ENCODE measurements around the gene PDHA1.
A peak's percentile ranks its signal among the peaks of the same experiment; 100 is the strongest.

PDHA1 gene

DNA sequence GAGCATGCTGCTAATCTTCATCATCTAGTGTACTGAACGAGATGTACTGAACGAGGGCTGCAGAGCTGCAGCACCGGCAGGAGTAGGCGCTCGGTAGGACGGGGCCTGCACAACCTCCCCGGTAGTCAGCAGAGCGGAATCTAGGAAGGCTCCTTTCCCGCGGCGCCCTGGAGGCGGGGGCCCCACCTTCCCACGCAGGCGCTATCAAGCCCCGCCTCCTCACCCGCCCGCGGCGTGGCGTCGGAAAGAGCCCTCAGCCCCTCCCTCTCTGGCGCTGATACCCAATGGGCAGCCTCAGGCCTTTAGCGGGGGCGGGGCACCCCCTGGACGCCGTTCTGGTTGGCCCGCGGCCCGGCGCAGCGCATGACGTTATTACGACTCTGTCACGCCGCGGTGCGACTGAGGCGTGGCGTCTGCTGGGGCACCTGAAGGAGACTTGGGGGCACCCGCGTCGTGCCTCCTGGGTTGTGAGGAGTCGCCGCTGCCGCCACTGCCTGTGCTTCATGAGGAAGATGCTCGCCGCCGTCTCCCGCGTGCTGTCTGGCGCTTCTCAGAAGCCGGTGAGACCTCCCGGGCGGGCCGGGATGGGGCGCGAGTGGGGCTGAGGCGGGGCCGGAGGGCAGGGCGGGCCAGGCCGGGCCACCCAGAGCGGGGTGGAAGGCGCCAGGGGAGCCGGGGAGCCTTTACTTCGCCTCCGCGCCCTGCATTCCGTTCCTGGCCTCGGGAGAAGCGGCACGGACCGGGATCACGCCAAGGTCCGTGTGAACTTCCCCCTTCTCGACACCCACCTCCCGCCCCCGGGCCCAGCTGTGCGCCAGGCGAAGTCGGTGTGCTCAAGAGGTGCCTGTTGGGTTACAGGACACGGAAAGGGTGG is at the start of gene PDHA1:
TSS of gene PDHA1 (plus strand) at position 393 of the 874 bp plus-strand sequence. CDS start at position 504, 111 bp downstream.
- DNase-seq (ENCODE audit: low spot score) = peak; percentile 94

DNA sequence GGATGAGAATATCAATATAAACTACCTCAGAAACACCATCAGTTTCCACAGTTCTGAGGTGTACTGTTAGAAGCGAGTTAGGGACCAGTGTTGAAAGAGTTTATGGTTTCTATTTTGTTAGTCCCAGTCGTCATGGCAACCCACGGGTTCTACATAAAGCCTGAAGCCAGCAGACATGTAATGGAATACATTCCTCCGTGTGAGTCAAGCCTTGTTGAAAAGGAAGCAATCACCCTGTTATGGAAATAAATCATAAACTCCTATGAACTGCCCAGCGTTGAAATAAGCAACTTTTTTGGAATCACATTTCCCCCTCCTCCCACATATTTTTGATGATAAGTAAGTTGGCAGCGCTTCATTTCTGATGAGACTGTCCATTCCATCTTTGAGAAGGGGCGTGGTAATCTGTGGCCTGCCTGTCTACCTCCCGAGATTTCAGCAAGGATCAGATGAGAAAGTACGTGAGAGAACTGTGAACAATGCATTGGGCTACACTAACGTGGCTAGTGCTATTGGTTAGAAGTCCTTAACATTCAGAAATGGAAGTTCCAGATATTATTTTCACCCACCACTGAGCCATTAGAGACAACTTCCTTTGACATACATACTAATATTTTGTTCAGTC is 40.4 kb upstream of the PDHA1 start:
- peak; percentile 18 for DNase-seq (ENCODE audit: low spot score)

DNA sequence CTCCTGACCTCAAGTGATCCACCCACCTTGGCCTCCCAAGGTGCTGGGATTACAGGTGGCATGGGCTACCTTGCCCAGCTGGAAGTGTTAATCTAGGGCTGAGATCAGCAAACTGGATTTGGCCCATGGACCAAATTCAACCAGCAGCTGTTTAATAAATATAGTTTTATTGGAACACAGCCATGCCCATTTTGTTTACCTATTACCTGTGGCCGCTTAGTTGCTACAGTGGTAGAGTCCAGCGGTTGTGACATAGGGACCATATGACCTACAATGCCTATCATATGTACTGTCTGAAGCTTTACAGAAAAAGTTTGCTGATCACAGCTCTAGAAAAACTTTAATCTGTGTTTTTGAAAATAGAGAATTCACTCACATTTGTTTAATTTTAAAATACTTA is 17.2 kb upstream of the PDHA1 start:
- no peak for DNase-seq (ENCODE audit: low spot score)

DNA sequence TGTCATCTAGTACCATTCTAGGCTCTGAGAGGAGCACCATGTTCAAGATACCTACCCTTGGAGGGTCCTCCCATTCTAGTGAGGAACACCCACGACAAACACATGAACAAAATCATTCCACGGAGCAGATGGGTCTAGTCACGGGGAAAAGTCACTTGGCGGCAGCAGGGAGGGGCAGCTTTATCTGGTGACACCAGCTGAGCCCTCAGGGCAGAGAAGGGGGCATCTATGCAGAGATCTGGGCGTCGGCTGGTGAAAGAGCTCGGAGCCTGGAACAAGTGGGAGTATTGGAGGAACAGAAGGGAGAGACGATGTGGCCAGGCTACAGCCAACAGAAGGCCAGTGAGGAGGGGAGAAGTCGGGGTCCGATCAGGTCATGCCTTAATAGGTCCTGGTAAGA is 11.9 kb upstream of the PDHA1 start:
- DNase-seq (ENCODE audit: low spot score) = no peak

DNA sequence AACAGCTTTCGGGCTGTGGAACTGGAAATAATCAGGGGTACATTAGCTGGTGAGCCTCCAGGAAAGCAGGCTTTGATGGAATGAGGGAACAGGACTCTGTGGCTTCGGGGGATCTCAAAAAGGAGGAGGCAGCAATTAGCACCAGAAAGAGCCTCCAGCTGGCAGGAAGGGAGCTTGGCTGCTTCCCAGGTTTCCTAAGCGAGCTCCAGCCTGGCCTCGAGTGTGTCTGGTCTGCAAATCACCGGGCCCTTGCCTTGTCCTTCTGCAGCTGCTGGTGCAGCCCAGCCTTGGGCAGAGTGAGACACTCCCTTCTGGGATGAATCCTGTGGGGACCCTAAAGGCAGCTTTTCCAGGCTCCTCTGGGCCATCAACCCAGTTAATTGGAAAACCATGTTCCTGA is 10.7 kb upstream of the PDHA1 start:
- no peak for DNase-seq (ENCODE audit: low spot score)

DNA sequence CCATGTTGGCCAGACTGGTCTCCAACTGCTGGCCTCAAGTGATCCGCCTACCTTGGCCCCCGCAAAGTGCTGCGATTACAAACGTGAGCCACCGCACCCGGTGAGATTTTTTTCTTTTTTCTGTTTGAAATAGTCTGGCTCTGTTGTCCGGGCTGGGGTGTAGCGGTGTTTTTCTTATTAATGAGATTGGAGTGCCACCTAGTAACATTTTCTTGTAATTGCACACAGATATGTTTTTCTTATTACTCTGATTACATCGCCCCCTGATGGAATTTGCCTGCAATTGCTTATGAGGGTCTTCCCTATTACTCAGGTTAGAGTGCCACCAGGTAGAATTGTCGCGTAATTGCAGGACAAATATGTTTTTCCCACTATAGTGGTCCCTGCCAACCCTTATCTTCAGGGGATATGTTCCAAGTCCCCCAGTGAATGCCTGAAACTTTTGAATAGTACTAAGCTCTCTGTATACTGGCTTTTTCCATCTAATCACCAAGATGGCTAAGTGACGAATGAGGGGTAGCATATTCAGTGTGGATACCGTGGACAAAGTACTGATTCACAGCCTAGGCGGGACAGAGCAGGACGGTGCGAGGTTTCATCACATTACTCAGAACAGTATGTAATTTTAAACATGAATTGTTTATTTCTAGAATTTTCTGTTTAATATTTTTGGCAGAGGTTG is 8.6 kb upstream of the PDHA1 start:
- DNase-seq (ENCODE audit: low spot score) = no peak

DNA sequence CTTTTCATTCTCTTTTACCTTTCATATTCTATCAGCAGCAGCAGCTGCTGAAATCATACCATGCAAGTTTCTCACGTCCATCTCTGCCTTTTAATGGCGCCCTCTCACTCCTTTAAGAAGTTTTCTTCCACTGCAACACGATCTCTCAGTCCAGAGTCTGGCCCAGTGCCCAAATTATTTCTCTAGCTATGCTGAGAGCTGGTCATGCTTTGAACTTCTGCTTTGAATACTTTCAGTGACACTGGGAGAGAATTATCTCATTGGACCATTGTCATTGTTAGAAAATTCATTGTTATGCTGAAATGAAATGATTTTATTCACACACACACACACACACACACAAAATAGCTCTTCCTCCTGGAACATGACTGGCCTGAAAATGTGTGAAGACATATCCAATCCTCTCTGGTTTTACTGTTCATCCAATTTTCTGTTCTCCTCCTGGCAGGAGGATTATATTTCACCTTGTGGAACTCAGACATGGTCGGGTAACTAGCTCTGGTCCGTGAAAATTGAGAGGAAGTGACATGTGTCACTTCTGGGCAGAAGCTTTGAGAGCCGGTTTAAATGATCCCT is 1.3 kb upstream of the PDHA1 start:
- no peak for DNase-seq (ENCODE audit: low spot score)

DNA sequence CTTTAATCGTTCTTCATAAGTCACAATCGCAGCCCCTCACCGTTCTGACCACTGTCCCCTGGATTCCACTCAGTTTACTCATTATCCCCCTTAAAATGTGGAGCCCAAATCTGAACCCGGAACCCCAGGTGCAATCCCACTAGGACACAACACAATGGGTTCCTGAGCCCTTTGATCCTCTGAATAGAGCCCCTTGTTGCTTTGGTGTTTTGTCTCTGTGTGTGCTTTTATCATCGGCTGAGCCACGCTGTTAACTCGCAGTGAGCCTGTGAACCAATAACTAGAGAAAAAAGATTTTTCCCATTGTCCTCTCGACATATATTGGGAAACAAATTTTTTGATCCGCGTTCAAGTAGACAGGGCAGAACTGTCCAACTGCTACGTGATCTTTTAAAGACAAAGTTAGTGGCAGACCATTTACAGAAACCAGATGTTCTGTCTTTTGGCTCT is 617 bp upstream of the PDHA1 start:
- DNase-seq (ENCODE audit: low spot score) = no peak

DNA sequence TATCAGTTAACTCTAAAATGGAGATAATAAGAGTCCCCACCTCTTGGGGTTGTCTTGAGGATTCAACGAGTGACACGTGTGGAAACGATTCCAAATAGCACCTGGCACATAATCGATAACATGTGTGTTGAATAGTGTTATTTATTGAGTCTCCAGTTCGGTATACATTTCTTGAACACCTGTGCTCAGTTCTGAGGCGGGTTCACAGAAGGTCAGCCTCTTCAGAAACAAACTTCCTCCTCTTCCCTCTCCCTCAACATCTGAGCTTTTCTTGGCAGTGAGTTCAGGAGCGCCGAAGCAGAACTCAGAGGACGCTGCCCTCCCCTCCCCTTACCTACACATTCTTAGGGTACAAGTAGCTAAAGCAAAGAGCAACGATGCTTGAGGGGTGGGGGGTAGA is 934 bp downstream of the PDHA1 start:
- DNase-seq (ENCODE audit: low spot score) = no peak

DNA sequence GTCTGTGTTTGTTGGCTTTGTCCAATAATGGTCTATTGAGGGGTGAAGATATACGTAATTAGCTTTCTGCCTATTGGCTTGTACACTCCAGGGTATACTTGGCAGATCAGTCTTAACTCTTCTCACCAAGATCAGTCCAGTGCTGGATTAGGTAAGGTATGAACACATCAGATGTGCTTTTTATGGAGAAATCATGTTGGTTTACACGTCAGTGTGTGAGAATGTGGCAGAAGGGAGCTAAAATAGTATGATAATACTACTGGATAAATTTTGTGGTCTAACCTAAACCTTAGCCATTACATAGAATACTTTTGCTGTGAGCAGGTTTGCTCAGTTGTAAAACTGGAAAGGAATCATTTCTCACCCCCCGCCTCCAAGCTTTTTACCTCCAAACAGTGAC is 4.2 kb downstream of the PDHA1 start:
- no peak for DNase-seq (ENCODE audit: low spot score)

DNA sequence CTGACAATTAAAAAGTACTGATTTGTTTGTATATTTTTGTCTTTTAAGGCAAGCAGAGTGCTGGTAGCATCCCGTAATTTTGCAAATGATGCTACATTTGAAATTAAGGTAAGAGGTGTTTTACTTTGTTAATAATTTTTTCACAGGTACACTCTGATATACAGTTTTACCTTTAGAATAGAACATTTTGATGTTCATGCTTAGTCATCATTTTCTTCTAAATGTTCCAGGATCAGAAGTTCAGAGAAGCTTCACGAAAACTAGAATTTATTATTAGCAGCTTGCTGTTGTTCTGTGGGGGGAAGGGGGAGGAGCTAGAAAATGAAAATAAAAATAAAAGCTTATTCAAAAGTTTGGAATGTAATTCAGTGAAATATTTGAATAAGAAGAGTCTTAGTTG is 5.5 kb downstream of the PDHA1 start:
- DNase-seq (ENCODE audit: low spot score) = no peak

DNA sequence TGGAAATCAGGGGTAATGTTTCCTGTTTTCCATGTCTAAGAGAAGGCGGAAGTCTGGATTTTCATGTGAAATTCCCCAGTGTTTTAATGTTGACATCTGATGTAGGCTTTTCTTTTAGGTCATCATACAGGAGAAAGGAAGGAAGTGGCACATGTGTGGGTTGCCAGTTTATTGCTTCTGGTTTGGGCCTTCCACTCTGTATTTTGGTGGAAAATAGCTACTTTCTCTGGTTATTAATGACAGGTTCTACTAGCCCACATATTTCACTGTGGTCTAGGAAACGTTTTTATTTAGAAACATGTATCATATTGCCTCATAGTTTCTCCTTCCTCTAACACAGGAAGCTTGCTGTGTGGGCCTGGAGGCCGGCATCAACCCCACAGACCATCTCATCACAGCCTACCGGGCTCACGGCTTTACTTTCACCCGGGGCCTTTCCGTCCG is 7.2 kb downstream of the PDHA1 start:
- DNase-seq (ENCODE audit: low spot score) = no peak

DNA sequence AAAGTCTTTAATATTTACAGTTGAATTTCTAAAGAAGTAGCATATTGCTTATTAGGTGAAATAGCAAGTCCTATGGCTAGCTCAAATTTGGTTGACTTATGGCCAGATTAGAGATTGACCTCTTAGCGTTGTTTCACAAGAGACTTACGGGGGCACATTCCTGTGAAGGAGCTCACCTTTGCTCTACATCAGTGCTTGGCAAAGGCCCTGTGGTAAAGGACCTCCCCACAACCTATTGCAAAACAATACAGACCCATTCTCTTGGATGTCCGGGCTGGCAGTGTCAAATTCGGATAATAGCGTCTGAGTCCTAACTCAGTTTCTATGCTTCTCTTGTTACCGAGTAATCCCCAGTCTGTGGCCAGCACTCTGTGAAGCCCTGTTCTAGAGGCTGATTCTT is 10.9 kb downstream of the PDHA1 start:
- DNase-seq (ENCODE audit: low spot score) = no peak

DNA sequence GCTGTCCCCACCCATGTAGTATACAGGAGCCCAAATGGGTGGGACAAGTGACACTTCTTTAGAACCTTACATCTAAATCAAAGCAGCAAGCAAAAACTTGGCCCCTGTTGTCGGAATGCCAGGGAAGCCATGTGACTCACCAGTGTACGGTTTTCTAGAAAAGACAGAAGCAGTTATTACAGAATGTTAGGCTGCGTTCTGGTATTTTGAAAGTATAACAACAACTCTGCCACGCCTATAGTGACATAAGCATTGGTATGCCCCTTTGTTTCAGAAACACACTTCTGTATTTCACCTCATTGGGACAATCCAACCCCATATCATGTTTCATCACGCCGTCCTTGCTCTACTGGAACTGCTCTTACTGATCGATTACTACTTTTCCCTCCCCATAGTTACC is 14.8 kb downstream of the PDHA1 start:
- DNase-seq (ENCODE audit: low spot score) = no peak

DNA sequence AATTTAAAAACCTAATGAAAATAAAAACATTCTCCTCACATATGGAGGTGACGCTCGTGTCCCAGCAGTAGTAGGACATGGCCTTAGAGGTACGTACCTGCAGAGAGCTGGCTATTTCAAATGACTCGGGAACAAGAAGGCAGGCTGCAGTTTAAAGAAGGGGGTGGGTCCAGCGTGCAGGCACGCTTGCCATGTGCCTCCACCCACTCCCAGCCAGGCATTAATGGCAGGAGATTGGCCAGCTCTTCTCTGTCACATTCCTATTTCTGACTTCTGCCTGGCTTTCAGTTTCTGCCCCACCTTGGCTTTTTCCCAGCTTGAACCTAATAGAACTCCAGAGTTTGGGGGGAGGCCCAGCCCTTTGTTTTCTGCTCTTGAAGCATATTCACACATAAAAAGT is 17.2 kb downstream of the PDHA1 start:
- no peak for DNase-seq (ENCODE audit: low spot score)

DNA sequence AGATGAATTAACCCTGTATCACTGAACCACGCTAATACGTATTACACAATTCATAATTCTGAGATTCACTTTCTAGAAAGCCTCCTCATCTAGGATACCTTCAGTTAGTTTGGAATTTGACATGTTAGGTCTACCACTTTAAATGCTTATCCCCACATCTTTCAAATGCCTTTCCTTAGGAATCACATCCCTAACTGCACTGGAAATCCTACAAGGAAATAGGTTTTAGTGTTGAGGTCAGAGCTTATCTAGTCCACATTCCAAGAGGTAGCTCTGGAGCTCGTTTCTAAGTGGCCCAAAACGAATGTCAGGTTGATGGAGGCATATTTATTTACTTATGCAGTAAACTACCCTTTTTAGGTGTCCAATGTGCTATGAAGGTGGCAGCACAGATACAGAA is 18.0 kb downstream of the PDHA1 start:
- no peak for DNase-seq (ENCODE audit: low spot score)

DNA sequence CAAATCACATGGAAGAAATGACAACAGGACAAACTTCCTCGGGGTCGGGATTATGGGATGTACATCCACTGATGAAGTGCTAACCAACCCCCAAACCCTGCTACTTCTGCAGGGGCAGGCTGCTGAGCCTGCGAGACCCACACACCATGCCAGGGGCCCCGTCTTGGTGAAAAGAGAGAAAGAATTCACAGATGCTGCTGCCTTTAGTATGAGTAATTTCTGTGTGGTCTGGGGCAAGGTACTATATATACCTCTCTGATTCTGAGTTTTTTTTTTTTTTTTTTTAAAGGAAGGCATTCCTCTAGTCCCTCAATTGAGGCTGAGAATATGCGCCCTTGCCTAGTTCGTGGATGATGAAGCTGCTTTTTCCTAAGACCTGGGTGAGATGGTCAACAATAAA is 24.8 kb downstream of the PDHA1 start:
- DNase-seq (ENCODE audit: low spot score) = no peak

DNA sequence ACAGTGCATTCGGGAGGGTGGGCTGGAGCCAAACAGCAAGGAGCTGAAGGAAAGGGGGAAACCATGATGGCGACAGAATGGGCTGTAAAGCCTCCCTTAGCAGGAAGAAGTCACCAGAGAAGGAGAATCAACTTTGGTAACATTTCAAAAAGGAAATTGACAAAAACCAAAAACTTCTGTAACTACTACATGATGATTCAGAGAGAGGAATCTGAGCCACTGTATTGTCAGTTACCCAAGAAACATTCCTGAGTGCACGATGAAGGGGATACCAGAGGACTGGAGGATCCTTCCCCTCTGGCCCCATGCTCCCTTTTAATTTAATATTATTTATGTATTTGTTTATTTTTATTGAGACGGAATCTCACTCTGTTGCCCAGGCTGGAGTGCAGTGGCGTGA is 26.3 kb downstream of the PDHA1 start:
- DNase-seq (ENCODE audit: low spot score) = peak; percentile 60

DNA sequence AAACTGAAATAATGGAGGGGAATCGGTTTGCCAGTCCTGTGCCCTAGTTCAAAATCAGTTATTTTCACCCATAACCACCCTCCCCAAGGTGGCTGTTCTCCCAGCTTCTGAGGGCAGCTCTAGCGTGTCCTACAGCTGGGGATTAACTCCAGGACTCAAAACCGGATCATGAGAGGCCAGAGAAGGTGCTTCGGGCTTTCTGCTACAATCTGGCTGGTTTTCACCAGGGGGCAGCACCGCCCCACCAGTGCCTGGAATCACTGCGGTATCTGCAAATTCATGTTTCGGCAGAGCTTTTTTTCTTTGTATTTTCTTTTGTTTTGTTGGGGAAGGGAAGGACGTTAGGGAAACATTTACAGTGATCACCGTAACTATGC is 28.4 kb downstream of the PDHA1 start:
- DNase-seq (ENCODE audit: low spot score) = peak; percentile 68

DNA sequence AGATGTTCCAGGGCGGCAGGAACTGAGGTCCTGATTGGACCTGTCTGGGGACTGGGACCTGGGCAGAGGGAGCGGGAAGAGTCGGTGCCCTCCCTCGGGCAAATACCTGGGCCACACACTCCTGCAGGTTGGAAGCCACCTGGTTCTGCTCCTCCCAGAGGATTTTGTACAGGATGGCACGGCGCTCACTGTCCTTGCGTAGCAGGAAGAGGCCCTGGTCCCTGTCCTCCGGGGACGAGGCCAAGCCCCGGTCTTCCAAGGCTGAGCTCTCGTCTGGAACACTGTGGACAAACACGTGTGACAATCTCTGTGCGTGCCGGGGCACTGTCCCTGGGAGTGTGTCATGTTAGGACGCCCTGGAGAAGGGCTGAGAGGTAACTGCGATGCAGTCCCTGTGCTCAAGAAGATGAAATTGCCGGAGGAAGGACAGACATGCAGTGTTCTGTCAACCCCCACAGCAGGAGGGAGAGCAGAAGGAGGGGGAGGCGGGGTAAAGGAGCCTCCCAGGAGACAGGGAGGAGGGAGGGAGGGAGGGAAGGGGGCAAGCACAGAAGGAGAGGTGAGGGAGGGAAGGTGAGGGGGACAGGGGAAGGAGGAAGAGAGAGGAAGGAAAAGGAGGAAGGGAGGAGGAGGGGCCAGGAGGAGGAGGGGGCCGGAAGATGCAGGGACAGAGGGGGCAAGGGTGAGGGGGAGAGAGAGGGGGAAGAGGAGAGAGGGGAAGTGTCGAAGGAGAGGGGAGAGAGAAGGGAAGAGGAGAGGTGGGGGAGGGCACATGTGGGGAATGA is 29.0 kb downstream of the PDHA1 start:
- DNase-seq (ENCODE audit: low spot score) = peak; percentile 10

DNA sequence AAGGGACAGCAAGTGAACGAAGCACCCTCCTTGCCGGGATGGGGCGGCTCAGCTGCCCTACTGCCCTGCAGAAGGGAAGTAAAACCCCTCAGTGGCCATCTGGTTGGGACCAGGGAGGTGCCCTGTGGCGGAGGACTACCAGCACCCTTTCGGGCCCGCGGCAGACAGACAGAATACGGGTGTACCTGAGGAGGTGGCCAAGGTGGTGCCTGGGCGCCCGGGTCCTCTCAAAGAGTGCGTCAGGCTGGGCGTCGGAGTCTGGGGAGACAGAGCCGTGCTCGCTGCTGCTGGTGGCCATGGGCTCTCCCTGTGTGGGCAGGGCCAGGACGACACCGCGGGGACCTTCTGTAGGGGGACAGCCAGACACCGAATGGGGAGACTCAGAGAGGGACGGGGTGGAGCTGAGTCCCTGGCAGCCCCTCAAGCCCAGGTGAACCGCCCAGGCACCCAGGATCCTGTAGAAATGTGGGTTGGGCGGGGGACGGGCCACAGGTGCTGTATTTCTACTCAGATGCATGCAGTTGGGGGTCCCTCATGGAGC is 29.7 kb downstream of the PDHA1 start:
- no peak for DNase-seq (ENCODE audit: low spot score)

DNA sequence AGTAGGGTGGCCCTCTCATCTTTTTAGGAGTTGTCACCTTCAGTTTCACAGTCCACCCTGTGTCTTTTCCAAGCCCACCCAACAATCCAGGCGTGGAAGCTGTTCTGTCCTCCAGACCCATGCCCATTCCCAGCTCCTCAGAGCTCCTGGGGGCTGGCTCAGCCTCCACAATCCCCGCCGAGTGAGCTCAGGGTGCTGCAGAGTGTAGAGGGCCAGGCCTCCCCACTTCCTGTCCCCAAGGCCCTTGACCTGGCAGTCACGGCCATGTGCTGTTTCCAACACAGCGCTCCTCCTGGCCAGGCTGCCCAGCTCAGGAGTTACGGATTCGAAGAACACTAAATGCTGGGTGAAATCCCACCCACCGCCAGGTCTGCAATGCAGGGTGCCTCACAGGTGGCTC is 31.8 kb downstream of the PDHA1 start:
- DNase-seq (ENCODE audit: low spot score) = no peak
